ENCODE results near the gene KBTBD13.

GRCh38 chr15:65038428-65038827, 38.1 kb upstream of the KBTBD13 start:
- TF ChIP-seq POLR2AphosphoS5 (IDR thresholded peaks at IDR 0.05; ENCODE audit: low read depth, low read length) (no peak), CTCF (IDR thresholded peaks at IDR 0.05) (no peak)

Data from Panc1 (cell line).